GM12864 (cell line): ENCODE measurements around the gene ONECUT2.

Experiments
- DNase-seq: peaks from one replicate; pipeline ENCODE4 v3.0.0-alpha.2; 2011; ENCODE audit warnings: low read depth
- H3K4me3 ChIP-seq: 2 replicates; pipeline ENCODE4 v1.5.1; 2011; ENCODE audit warnings: mild to moderate bottlenecking, low read depth, low read length, control low read depth
- CTCF ChIP-seq: IDR thresholded peaks from 2 replicates; pipeline ENCODE4 v1.5.1; 2011; ENCODE audit warnings: low read depth, mild to moderate bottlenecking, moderate library complexity, low read length, control low read depth, inconsistent platforms; ENCODE audit errors: missing control alignments

Gene ONECUT2

GRCh38 chr18:57428221-57429150, 6.7 kb upstream of the ONECUT2 start:
- DNase-seq, result no peak
- no peak overlapping the region for H3K4me3 ChIP-seq
- TF ChIP-seq CTCF, result no peak

GRCh38 chr18:57429167-57430078, 5.8 kb upstream of the ONECUT2 start:
- DNase-seq, result no peak
- TF ChIP-seq CTCF, result no peak
- H3K4me3 ChIP-seq, result no peak overlapping the region

GRCh38 chr18:57430079-57431001, 4.8 kb upstream of the ONECUT2 start:
- no peak for TF ChIP-seq CTCF
- no peak for DNase-seq
- H3K4me3 ChIP-seq, result no peak overlapping the region

- H3K4me3 ChIP-seq, result no peak overlapping the region
- TF ChIP-seq CTCF, result no peak
- DNase-seq, result no peak
Measured at GRCh38 chr18:57431002-57431382, 4.2 kb upstream of the ONECUT2 start.

DNA sequence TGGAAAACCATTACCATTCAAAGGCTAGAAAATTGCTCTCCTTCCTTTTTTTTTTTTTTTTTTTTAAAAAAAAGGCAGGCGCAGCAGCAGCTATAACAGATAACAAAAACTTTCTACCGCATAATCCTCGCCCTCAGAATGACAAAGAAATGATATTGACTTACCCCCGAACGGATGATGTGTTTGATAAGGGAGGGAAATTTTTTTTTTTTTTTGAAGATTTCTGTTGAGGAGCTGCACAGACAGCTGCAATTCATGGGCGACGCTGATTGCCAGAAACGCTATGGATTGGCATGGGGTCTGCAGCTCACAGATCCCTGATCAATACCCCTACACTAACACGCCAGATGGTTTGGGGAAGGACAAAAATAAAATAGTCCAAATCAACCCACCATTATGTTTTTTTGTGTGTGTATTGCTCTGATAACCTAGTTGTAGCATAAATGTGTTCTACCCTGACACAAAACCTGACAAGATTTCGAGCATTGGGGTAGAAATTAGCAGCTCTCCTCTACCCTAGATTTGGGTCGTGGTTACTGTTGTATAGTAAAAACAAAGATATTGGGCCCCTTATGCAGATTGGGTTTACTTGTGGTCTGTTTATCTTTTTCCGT, 3.6 kb upstream of the ONECUT2 start:
- no peak for TF ChIP-seq CTCF
- no peak overlapping the region for H3K4me3 ChIP-seq
- DNase-seq, result no peak

DNA sequence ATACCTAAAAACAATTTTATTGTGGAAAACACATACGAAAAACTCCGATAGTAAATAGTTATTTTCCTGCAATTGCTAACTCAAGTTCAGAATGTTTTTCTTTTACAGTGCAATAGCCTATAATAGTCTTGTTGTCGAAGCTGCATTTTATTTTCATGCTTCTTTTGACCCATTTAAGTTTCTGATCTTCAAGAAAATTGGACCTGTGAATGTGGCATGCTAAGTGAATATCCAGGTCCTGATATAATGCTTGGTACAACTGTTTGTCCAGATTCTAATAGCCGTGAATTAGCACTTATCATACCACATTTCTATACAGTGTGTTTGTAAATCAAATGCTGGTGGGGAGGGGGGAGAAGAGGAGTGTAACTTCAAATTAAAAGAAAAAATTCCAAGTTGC, 3.0 kb upstream of the ONECUT2 start:
- H3K4me3 ChIP-seq, result no peak overlapping the region
- no peak for DNase-seq
- no peak for TF ChIP-seq CTCF
